Occipital lobe (tissue), 2 donors: ENCODE measurements around the gene SLC45A3. TPM values are rescaled to one million over a fixed set of nuclear protein-coding genes. Genes with fewer than 3 reads are reported as not detected.
"Not testable (repeated sequence)": the region's sequence is repeated elsewhere in the genome, so short reads cannot be mapped to it uniquely, and the experiment has no call there.

Experiments used
- DNase-seq: peaks from one replicate; lab custom pipeline; 2025; lab: John Stamatoyannopoulos, UW
- total RNA-seq: library from RNA; depleted of rRNA; stranded (reverse); fragments of >200 nt; gene quantifications from one replicate; pipeline ENCODE4 v1.2.3, GENCODE V29; 2014

SLC45A3 gene, protein sequence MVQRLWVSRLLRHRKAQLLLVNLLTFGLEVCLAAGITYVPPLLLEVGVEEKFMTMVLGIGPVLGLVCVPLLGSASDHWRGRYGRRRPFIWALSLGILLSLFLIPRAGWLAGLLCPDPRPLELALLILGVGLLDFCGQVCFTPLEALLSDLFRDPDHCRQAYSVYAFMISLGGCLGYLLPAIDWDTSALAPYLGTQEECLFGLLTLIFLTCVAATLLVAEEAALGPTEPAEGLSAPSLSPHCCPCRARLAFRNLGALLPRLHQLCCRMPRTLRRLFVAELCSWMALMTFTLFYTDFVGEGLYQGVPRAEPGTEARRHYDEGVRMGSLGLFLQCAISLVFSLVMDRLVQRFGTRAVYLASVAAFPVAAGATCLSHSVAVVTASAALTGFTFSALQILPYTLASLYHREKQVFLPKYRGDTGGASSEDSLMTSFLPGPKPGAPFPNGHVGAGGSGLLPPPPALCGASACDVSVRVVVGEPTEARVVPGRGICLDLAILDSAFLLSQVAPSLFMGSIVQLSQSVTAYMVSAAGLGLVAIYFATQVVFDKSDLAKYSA
- total RNA-seq: 4.4 TPM

DNA sequence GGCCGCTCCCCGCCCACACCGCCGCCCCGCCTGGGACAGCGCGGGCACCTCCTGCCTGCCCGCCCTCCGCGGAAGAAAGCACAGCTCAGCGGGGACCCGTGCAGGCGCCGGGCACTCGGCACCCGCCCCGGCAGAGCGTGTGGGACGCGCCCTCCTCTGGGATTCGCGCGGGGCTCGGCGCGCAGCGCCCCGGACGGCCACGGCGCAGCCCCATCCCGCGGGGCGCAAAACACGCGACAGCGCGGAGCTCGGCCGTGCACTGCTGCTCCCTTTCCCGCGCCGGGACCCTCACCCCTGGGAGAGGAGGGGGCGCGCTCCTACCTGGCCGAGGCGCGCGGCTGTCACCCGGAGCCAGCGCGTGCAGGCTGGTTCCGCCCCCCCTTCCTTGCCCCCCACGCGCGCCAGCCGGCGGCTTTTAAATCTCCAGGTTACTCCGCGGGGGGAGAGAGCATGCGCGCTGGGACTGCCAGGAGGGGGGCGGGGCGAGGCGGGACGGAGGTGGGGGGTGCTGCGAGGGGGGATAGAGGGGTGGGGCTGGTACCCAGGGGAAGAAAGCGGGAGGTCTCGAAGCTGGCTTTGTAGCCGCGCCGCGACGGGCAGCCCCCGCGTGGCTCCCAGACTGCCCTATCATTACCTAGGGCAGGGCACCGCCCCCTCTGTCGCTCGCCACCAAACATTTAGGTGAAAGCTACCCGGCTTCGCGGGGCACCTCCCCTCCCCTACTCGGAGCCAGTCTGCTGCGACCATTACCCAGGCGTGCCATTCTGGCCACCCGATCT is at the start of gene SLC45A3:
TSS of gene SLC45A3 (minus strand) at position 437 of the 779 bp plus-strand sequence. CDS start 15,853 bp downstream, outside the sequence.
- DNase-seq: no peak

DNA sequence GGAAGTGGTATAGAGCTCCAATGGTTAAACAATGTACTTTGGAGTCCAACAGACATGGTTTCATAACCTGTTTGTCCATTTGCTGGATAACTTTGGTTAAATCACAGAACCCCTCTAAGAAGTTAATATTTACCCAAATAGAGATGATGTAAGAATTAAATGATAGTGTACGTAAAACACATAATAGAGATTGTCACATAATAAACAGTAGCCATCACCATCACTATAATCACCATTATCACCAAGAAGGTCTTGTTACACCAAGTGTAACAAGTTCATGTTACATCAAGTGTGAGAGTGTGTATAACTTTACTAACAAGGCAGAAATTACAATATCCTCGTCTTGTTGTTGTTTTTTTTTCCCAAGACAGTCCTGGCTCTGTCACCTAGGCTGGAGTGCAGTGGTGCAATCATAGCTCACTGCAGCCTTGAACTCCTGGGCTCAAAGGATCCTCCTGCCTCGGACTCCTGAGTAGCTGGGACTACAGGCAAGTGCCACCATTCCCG is 46.4 kb upstream of the SLC45A3 start:
- no peak for DNase-seq

DNA sequence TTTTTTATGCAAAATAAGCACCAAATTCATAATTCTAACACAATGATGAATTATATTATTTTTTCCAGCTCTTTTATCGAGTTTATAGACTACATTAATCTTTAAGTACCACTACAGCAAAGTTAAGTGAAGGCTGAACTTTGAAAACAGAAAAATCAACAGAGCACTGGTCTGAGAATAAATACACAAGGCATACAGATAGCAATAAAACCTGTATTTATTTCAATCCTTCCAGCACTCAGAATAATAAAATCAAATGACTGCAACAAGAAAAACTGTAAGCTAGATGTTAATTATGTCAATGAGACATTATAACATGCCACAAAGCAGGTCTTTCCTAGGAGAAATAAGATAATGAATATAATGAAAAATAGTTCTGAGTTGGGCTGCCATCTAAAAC is 45.2 kb upstream of the SLC45A3 start:
- DNase-seq: no peak

DNA sequence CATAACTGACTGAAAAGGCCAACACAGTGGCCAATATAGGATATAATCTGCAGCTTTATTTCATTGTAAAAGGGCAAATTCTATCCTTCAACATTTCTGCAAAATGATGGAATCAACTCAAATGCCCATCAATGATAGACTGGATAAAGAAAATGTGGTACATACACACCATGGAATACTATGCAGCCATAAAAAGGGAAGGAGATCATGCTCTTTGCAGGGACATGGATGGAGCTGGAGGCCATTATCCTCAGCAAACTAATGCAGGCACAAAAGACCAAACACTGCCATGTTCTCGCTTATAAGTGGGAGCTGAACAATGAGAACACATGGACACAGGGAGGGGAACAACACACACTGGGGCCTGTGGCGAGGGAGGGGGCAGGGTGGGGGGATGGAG is 40.4 kb upstream of the SLC45A3 start:
- DNase-seq: not testable (repeated sequence)

DNA sequence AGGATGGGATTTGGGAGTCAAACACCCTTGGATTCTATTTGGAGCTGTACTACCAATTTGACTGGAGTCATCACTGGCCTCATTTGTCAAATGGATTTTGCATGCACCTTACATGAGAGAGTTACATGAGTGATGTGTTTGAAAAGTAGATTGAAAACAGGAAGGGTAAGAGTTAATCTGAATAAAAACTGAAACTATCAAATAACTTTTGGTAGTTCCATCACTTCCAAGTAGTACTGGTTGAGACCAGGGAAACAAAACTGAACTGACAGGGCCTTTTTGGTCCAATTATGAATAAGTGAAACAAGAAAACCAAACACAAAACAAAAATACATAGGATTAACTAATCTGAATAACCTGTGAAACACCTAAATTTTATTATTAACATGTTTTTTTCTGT is 39.5 kb upstream of the SLC45A3 start:
- no peak for DNase-seq

DNA sequence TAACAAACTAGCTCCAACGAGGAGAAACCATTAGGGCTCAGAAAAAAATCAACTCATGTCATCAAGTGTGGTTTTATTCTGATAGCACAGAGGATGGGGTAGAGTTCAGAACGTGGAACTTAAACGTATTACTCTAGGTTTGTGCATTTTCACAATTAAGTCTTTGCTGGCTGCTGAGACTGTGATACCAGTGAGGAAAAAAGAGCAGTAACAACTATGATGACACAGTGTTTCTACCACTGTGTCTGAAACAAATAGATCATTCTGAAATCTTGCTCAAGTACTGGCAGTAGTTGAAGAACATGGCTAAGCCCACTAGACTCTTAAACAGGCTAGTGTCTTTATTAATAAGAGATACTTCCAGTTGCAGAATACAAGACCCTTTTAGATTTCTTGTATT is 38.7 kb upstream of the SLC45A3 start:
- DNase-seq: no peak

DNA sequence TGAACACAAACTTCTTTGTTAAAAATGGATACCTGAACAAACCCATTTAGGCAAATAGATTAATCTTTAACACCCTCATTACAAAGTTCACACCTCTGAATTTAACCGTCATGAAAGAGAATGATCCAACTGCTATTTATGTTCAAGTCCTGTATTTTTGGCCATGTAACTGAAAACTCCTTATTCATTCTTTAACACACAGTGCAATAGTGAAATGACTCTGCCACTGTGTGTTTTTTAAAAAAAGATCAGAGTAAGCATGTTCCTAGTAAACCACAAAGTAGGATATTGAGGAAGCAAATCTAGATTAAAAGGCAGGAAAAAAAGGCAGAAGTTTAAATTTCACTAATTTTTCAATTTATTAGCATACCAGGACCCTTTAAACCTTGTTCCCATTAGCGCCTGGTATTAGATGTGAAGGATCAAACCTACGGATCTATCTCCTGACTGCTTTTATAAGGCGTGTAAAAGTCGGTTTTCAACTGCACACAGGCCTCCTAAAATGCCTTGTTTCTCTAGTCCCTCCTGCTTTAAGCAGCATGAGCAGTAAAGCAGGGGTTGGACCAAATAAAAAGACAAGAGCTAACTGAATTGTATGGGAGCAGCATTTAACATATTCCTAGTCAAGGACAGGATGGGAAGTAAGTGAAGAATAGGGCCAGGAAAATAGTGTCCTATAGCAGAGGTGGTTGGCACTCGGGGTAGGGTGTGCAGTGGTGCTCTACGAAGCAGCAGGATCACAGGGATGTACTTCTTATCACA is 36.2 kb upstream of the SLC45A3 start:
- no peak for DNase-seq

DNA sequence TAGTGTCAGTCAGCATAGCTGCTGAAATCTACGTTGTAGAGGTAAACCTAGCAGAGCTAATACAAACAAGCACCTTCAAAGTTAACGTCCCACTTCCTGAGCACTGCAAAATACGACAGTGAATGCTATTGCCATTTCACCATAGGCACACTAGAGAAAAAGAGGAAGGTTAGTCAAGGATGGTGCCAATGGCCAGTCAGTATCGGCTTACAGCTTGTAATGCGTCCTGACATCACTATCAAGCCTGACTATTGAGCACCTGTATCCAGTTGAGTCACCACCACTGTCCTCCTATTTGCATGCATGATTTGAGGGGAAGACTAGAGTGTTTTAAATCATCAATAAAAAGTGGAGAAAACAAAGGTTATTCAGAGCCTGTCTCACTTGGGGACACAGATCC is 35.3 kb upstream of the SLC45A3 start:
- DNase-seq: no peak

DNA sequence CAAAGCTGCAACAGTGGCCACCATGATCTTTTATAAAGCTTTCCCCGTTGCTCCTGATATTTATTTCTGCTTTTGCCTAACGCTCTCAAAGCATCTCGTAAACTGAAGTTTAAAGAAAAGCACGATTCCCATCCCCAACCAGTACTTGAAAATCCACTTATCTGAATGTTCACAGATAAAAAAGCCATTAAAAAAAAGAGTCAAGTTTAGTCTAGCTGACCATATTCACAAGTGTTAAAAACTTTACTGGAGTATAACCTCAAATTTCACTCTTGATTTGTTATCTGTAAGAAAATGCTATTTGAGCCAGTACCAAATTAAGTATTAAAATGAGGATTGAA is 34.6 kb upstream of the SLC45A3 start:
- DNase-seq: no peak

DNA sequence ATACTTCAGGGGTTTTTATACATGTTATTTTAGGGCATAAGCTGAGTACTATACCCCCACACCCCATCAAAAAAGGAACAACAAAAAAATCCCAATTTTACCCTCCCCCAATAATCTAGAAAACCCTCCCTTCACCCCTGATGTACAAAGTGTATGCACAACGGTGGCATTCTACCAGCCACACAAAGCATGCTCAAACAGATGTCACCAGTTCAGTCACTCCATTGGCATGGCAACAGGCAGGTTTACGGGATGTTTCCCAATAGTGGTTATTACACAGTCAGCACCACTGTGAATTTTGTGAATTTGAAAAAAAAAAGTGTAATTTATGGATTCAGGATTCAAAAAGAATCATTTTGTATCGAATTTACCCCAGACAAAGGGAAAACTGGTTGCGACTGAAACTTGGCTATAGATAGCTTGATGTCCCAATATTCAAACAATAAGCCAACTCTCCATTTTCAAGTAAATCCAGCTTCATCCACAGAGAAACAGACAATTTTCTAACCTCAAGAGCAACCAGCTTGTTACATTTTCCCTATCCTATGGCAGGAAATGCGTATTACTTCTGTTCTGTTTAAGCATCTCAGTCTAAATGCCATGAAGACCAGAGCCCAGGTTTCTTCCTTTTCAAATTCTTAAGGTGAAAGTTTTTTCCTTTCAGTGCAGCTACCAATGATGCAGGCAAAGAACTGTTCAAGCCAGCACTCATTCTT is 34.0 kb upstream of the SLC45A3 start:
- no peak for DNase-seq

DNA sequence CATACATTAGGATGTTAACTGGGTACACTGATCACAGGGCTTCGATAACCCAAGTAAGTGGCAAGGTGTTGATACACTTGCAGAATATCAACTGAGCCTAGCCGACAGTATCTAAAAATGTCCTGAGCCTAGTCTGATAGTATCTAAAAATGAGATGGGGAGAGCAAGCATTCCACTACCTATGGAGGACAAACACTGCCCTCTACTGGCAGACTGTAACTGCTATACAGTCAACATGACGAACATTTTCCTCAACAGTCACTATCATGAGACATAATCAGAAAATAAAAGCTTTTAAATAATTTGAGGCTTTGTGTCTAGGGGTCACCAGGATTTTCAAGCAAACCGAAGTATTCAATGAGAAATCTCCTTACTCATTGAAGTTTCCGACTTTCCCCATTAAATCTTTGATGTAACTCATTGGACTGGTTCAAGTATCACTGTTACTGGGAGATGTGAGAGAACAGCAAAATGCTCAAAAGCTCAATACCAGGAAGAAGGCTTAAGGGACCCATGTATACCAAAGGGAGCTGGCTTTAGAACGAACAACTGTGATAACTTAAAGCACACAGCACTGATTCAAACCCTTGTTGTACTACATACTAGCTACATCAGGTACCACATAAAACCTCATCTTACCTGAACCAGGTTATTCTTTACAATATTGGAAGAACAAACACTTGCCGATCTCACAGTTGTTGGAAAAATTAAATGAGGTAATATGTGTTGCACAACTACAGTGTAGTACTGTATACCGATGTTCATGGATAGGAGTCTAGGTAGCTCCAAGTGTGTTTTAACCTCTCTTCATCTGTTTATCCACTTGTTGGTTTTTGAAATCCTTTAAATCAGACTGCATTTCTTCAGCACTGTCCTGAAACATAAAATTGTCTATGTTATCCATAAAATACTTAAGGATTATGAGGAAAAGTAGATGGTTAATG is 31.1 kb upstream of the SLC45A3 start:
- peak; percentile 29 for DNase-seq

DNA sequence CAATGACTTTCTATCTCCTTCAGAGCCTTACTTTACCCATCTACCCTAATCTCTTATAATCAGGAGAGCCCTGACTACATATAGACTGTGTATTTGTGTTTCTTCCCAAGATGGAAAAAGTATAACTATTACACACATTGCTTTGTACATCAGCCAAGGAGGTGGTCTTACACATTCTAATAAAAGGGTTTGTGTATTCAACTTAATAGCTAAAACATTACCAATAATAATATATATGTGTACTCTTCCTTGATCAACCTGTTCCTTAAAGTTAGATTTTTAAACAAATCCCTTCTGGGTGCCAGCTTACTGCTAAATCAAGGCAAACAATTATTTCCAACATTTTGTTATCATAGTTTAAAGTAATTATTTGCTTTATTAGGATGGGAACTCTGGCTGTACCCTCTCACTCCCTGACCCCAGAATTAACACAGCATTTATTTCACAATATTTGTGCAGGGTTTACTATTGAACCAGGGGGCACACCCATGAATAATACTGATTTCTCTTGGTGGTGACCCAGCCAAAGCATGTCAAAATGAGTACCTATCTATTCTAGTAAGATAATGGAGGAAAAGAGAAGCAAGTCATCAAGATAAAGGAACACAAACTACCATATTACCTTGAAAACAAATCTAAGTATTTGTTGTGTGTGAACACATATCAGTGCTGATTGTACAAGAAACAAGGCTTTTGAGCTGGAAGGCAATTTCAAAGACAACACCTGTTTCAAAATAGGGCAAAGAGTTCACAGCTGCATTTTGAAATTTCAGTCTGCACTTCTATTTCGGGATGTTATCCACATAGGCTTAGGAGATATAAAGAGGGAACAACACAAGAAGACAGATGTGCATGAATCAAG is 30.1 kb upstream of the SLC45A3 start:
- DNase-seq: no peak

DNA sequence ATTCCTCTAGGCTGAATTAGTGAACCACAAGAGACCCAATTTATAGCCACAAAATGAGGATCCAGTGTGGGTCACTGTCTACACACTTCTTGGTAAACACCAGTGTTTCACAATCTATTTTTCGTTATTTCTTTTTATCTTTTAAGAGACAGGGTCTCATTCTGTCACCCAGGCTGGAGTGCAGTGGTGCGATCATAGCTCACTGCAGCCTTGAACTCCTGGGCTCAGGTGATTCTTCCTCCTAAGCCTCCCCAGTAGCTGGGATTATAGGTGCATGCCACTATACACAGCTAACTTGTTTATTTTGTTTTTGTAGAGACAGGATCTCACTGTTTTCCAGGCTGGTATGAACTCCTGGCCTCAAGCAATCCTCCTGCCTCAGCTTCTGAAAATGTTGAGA is 29.3 kb upstream of the SLC45A3 start:
- no peak for DNase-seq

DNA sequence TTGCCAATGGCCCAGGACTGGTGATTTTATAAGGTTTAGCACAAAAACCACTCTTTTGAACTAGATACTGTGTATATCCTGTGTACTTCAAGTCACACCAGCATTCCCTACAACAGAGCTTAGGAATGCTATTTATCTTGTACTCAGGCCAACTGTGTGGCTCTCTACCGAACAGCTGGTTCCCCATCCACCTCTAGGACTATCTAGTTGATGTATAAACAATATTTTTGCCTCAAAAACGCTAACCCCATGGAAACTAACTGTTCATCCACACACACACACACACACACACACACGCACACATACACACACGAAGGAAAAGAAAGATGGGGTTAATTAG is 28.7 kb upstream of the SLC45A3 start:
- DNase-seq: no peak

DNA sequence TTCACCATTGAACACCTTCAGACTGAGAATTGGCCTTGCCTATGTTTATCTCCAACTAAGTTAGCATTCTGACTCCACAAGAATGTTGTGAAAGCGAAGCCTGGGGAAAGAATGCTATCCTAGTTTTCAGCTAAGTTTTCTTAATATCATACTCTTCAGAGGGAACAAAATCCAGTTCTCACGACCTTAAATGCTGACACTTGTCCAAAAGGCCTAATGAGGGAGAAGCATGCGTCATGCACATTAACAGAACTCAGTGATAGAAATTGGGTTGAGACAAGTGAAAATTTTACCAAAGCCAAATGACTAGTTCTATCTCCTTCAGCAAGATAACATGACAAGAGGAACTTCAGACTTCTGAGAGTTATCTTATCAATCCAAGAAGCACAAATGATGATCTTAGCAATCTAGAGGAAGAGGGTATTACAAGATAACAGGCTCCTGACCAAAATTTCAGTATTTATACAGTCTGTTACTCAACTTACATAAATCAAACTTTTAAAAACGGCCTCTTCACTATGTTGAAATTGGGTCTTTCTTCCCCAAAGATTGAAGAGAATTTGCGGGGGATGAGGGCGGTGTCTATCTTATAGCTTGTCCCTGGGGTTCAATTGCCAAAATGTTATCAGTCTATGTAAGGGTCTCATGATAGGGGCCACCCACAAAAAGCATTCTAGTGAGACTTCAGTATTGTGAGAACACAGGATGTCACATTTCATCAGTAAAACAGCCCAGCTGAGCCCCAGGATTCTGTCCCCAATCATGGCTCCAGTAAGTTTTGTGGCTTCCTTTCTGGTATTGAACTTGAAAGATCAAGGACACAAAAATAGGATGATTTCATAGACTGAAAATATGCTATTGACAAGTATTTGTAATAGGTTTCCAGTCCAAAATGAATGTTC is 26.5 kb upstream of the SLC45A3 start:
- DNase-seq: no peak

DNA sequence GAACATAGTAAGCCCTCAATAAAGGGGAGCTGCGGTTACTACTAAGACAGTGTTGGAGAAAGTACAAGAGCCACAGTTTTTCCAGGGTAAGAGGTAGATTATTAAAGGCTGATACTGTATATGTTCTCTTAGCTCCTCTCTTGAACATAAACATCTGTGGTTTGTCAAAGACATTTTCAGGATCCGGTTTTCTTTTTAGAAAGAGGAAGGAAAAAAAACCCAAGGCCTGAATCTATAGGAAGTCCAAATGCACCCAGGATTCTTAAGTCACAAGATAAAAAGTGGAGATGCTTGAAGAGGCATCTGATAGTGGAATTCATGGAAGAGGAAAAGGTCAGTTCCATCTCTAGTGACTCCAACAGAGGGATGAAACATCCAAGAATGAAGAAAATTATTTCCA is 24.6 kb upstream of the SLC45A3 start:
- no peak for DNase-seq

DNA sequence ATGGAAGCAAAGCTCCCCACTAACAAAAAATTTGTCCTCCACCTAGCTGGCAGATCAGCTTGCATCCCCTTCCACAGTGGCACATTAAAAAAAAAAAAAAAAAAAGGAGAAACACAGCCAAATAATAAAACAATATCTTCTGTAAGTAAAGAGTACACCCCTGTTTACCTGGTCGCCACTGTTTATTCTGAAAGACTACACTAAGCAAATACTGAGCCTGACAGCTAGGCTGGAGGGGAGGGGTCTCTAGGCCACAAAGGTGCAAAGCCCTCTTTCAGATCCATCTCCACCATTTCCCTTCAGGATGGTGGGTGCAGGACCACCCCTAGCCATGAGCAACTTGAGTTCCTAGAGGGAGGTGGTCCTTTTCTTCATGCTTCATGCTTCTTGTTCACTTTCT is 22.8 kb upstream of the SLC45A3 start:
- DNase-seq: no peak

DNA sequence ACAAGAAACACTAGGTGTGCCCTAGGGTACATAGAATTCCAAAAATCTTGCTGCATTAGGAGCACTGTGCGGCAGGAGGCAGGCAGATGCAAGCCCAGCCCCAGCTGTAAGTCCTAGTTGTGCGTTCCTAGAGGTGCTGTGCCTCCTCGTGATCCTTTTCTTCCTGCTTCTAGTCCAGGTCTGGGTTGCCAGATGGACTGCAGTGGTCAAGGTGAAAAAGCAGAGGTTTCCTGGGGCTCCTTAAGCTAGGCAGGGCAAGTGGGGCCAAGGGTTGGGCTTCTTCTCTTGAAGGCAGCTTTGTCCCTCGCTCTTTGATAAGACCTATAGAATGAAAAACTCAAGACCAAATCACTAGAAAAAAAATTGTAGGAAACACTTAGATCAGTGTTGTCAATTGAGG is 21.6 kb upstream of the SLC45A3 start:
- no peak for DNase-seq
